Measurements from ENCODE around the gene MAP7. TPM values are rescaled to one million over a fixed set of nuclear protein-coding genes. Genes with fewer than 3 reads are reported as not detected.
A peak's percentile ranks its signal among the peaks of the same experiment; 100 is the strongest.

Gene MAP7
- total and polyA plus RNA-seq, 9 of the 15 experiments (the other 6 are each of a cell fraction or from before 2014, with no cell fraction given), result 0.76 to 7.7 (median 3.9) TPM

GRCh38 chr6:136594671-136595070, 44.4 kb upstream of the MAP7 start:
- Histone ChIP-seq H3K9me1 (ENCODE audit: control insufficient read depth, insufficient read depth, low read length) (no peaks in the 10 kb centered on the region), H2AFZ (ENCODE audit: low read depth, low read length) (no peak overlapping the region), H3K79me2 (ENCODE audit: control insufficient read depth, insufficient read depth, low read length) (no peaks in the 10 kb centered on the region), H3K27me3 (ENCODE audit: control insufficient read depth in 2 of 2, insufficient read depth in 2 of 2, low read length in 2 of 2) (no peaks in the 10 kb centered on the region), H3K36me3 (ENCODE audit: control insufficient read depth, insufficient read depth, low read length) (peaks cover 27% of the 10 kb centered on the region; the same call in 2 of the 3 replicates), H3K4me1 (replicated peaks in 1 of 2; ENCODE audit: control insufficient read depth in 2 of 2, insufficient read depth in 2 of 2, low read length in 2 of 2) (no peaks in the 10 kb centered on the region; a peak in 1 of 5 replicates), H3K4me2 (ENCODE audit: insufficient read depth, low read length) (no peak overlapping the region), H3K4me3 (no peak overlapping the region), H3K27ac (ENCODE audit: extremely low read depth, low read depth, low read length) (no peak overlapping the region), H3K9ac (ENCODE audit: insufficient read depth in 1 of 2, low read depth in 2 of 2, low read length in 2 of 2) (no peak overlapping the region), H4K20me1 (replicated peaks; ENCODE audit: control insufficient read depth, insufficient read depth, low read length) (no peaks in the 10 kb centered on the region), H3K9me3 (replicated peaks; ENCODE audit: control insufficient read depth, insufficient read depth, low read depth, low read length) (no peaks in the 10 kb centered on the region)
- ATAC-seq (no peak), DNase-seq (ENCODE audit: extremely low read depth in 1 of 4, low spot score in 3 of 4) (no peak), FAIRE-seq (no peak)
- intact Hi-C loops (cut with micrococcal nuclease), result no loop called here
- POLR2A ChIA-PET, result interaction anchor here (0.6 to 1.1 kb wide), 4 partner anchors 32 to 677 kb away, joined by 3 to 5 read pairs (median 3); no protein-coding TSS in a partner anchor
- no TSS peak for BruUV-seq (replicated peaks)
- TF ChIP-seq HBP1 (CRISPR knock-in tag; IDR thresholded peaks at IDR 0.05) (peak; percentile 18; the same call in 1 of the 2 replicates), PHB2 (IDR thresholded peaks at IDR 0.05; ENCODE audit: low read depth) (no peak), TRIM28 (IDR thresholded peaks at IDR 0.05) (no peak), HLTF (IDR thresholded peaks at IDR 0.05) (no peak)
- TF ChIP-seq, protein P1, sequence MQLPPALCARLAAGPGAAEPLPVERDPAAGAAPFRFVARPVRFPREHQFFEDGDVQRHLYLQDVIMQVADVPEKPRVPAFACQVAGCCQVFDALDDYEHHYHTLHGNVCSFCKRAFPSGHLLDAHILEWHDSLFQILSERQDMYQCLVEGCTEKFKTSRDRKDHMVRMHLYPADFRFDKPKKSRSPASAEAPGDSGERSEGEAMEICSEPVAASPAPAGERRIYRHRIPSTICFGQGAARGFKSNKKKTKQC (CRISPR knock-in tag; IDR thresholded peaks at IDR 0.05), result no peak
- TF ChIP-seq, protein P2, sequence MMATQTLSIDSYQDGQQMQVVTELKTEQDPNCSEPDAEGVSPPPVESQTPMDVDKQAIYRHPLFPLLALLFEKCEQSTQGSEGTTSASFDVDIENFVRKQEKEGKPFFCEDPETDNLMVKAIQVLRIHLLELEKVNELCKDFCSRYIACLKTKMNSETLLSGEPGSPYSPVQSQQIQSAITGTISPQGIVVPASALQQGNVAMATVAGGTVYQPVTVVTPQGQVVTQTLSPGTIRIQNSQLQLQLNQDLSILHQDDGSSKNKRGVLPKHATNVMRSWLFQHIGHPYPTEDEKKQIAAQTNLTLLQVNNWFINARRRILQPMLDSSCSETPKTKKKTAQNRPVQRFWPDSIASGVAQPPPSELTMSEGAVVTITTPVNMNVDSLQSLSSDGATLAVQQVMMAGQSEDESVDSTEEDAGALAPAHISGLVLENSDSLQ (IDR thresholded peaks at IDR 0.05), result no peak
- WGBS (ENCODE audit: insufficient coverage, low coverage, missing lambda C conversion rate), result 51% methylated on average over 8 of the region's 8 CpGs
- CTCF ChIA-PET (ENCODE audit: low intra/inter-chr PET ratio), result no interaction called here
- in situ Hi-C loops (cut with MboI), result no loop called here
